HS-5 (cell line): ENCODE results near the gene FAM98B.

ENCODE experiments used
- DNase-seq: peaks from one replicate; pipeline ENCODE4 v3.0.0-alpha.2; 2012; ENCODE audit warnings: low read depth

FAM98B gene

DNA sequence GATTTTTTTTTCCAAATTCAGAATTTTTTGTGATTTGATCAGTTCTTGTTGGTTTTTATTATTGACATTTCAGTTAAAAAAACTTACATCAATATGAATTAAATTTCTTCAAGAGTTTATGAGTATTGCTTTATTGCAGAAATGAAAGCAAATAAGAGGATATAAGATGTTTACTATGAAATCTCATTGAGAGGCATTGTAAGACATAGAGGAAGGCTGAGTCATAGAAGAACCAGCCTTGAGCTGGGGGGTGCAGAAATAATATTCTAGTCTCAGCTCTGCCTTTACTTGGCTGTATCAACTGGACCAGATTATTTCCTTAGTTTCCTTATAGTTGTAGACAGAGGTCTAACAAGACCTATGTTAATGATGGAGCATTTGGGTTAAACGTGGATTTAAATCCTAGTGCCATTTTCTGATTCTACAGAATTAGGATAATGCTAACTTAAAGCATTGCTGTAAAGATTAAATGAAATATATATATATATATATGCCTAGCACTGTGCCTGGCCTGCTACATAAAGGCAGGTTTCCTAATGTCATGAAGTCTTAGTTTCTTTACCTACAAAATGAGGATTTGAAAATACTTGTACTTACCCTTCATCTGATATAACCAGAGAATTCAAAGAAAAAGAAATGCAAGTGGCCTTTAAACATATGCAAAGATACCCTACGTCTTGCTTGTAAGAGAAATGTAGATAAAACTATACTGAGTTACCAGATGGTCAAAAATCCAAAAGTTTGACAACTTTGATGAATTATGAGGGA, 7.3 kb downstream of the FAM98B start:
- no peak for DNase-seq

DNA sequence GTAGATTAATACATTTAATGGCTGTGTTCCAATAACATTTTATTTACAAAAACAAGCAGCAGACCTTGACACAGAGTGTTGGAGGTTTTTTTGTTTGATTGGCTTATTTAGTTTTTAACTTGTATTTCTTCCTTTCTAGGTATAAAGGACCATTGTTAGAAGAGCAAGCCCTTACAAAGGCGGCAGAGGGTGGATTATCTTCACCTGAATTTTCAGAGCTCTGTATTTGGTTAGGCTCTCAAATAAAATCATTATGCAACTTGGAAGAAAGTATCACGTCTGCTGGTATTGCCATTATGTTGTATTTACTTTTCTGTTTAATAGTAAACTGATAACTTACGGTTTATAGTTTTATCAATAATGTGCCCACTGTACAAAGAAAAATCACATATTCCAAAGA, 10.0 kb downstream of the FAM98B start:
- DNase-seq: no peak

DNA sequence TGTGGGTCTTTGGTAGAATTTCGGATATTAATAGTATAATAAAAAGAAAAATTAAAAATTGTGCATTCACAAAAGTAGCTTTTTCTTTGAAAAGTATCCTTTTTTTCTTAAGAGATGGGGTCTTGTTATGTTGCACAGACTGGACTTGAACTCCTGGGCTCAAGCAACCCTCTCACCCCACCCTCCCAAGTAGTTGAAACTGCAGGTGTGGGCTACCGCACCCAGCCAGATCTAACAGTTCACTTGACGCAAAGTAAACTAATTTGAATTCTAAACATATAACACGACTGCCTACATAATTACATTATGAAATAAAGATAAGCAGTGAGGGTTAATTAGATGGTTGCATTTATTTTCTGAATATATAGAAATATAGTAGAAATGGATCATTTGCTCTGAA, 10.7 kb downstream of the FAM98B start:
- DNase-seq: no peak

DNA sequence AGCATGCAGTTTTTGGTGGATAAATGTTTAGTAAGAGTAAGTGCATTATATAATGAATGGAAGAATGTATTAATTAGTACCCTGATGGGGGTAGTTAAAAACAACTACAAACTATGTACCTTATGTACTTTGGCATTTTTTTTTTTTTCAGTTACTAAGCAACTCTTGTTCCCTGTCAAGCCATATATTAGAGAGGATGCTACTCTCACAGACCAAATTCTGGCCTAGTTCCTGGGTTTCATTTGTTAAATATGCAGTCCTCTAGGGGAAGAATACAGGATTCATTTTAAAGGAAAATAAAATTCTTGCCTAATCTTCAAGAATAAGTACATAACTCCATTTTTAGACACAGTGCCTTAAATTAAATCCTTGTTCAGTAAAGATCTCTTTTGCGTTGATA, 16.9 kb downstream of the FAM98B start:
- DNase-seq: no peak

DNA sequence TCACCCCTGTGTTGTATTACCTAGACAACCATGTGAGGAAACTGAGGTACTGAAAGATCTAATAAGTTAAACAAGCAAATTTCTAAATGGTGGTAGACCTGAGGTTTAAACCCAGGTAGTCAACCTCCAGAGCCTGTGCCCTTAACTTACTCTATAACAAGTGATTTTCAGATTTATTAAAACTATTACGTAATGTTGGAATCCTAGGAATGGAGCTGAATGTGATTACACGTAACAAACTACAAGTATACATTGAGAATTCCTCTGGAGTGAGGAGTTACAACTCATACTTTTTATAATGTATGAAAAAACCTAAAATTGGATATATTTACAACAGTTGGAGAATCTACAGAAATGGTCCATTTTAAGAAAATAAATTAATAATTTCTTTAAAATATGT, 18.0 kb downstream of the FAM98B start:
- DNase-seq: no peak

DNA sequence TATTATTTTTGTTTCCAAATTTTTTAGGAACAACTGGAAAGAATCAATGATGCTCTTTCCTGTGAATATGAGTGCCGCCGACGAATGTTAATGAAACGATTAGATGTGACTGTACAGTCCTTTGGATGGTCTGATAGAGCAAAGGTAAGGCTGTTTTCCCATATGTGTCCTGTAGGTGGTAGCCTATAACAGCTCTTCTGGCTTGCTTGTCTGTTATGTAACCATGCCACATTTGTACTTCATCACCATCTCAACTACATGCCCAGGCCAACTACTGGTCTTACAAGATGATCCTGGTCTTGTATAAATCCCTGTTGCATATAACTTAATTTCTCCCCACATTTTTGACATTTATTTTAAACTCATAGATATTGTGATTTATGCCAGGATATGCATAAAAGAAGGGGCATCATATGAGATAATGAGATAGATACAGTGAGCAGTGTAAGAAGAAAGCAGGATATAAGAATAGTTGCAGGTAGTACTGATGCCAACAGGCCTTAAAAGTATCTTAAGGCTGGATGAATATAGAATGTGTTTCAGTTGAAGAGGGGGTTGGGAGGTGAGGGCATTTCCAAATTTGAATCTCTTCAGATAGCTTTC, 20.3 kb downstream of the FAM98B start:
- DNase-seq: no peak

DNA sequence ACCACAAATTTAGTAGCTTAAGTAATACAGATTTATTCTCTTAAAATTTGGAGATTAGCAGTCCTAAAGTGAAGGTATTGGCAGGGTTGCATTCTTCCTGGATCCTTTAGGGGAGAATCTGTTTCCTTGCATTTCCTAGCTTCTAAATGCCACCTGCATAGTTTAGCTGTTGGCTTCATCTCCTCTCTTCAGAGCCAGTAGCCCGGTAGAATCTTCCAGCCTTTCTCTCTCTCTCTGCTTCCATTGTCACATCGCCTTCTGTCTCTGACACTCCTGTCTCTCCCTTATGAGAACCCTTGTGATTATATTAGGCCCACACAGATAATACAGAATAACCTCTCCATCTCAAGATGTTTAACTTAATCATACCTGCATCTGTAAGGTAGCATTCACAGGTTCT, 21.4 kb downstream of the FAM98B start:
- DNase-seq: no peak

DNA sequence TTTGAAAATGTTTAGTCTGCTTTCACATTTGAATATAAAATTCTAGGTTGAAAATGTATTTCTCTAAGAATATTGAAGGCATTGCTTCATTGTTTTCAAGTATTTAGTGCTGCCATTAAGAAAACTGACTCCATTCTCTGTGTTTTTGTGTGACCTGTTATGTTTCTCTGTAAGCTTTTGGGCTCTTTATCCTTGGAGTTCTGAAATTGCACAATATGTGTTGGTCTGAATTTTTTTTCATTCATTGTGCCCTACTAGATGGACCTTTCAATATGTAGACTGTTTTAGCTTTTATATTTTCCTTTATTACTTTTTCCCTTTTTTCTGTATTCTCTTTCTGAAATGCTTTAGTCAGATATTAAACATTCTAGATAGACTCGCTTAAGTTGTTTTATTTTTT, 22.2 kb downstream of the FAM98B start:
- DNase-seq: no peak

DNA sequence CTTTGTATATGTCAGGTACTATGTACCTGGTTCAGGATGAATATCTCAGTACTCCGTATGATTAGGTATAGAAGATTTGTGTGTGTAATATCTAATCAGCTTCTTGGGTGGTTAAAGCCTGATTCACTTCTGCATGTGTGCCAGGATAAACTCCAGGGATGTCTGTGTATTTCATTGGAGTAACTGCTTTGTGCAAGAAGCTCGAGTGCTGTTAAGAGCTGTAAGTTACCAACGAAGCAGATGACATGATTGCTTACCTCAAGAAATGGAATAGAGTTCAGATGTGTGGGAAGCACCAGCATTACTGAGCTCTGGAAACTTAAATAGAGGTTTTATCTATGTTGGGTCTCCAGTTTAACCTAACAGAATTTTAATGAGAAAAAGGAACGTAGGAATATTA, 23.7 kb downstream of the FAM98B start:
- no peak for DNase-seq

DNA sequence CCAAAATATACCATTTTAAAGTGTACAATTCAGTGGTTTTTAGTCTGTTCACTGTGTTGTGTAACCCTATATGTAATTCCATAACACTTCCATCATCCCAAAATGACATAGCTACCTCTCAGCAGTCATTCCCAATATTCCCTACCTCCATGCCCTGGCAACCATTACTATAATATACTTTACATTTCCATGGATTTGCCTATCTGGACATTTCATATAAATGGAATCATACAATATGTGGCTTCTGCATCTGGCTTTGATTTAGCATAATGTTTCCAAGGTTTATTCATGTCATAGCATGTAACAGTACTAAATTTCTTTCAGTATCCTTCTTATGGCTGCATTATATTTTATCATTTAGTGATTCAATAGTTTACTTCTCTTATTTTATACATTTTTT, 25.3 kb downstream of the FAM98B start:
- no peak for DNase-seq

DNA sequence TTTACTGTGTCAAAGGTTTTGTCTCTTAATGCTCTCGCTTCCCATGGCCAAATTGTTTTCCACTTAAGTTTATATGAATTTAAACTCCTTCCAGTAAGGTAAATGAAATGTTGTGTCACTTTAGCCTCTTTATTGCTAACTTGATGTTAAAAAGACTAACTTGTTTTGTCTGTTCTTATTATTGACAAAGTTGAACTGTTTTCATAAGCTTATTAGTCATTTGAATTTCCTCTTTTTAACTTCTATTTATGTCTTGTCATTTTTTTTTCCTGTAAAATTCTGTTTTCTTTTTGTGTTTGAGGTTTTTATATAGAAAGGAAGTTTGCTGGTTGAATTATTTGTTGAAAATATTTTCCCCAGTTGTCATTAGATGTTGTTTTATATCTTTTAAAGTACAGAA, 25.8 kb downstream of the FAM98B start:
- DNase-seq: no peak

DNA sequence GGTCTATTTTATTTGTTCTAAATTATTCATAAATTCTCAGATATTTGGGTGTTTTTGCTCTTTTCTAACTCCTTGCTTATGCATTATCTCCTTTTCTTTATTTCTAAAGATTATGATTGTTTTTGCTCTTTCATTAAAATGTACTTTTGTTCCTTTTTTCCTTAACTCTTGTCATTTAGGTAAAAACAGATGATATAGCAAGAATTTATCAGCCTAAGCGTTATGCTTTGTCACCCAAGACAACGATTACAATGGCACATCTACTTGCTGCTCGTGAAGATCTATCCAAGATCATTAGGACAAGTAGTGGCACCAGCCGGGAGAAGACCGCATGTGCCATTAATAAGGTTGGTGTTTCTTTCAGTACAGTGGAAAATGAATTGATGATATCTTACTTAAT, 27.2 kb downstream of the FAM98B start:
- DNase-seq: no peak

DNA sequence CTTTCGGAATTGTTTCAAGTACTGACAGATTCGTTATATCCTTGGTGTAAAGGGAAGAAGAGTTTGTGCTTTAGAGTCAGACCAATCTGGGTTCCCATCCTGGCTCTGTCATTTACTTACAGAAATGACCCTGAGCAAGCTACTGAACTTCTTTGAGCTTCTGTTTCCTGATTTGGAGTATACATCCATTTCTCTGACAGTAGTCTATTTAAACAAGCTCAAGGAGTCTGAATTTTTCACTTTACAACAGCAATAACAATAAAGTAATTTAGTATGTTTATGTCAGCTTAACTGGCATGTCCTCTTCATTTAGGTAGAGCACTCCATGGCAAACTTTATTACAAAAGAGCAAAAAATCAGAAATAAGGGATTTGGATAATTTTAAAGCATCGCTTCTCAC, 27.8 kb downstream of the FAM98B start:
- no peak for DNase-seq

DNA sequence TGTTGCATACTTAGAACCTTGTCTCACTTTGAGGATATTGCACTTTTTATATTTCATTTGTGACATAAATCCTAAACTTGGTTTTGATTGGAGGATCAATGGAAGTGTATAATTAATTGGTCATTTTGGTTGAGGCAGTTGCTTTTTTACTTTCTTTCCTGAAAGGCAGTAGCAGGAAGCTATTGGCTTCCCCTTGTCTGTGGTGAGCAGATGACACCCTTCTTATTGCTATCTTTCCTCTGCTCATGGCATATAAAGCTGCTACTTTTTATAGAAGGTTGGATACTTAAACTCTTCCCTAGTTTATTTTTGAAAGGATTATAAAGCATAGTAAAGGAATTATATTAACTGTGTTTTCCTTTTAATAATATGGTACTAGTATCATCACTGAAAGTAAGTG, 28.6 kb downstream of the FAM98B start:
- DNase-seq: no peak

DNA sequence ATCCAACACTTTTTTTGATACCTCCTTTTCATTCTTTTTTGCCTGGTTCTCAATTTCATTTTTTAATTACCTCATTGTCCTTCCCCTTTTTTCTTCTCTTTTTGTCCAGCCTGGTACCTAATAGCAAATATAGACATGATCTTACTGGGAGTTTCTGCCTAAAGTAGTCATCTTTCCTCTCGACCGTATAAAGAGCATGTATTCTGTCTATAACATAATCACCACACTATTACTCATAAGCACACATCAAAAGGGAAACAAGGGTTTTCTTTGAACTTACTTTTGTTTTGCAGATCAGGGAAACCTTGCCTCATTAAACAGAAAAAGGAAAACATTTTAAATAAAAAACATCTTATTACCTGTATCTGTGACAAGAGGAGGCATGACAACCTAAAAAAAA, 33.0 kb downstream of the FAM98B start:
- DNase-seq: no peak

DNA sequence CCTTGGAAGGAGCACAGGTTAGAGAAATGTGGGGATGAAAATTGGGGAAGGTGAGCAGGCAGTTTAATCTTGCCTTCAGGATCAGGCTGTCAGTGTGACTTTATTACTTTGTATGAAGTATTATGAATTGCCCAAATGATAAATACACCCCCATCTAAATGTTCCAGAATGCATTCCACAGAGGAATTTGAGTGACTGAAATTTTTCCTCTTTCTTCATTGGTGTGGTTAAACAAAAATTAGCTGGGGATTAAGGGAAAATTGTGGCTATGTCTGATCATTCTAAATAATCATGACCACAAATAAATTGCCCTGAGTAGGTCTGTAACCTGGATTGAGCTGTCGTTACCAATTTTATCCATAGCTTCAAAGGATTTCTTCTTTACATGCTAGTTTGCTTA, 33.5 kb downstream of the FAM98B start:
- DNase-seq: no peak

DNA sequence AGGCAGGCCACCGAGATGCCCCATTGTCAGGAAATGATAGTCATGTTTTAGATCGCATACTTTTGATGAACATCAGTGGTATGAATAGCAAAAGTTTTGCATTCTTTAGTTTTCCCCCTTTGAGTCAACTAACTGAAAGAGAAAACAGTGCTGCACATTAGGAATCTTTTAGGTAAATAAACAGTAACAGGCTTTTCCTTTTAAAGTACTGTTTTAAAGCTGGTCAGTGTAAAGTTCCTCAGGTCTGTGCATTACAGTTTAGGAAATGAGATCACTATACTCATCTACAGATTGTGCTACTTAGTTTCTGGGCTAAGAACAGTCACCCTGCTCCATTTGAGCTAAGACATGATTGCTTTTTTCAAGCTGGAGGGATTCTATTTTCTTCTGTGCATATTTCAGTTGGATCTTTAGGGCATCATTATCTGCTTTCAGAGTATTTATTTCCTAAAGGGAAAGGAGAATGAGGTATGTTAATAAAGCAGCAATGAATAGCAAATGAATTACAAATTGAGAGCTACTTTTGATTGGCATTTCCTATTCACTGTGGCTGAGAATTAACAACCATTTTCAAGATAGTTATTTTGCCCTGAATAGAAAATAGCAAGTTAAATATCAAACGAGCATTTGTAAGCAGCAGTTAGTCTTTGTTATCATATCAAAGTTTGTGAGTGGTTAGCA, 36.5 kb downstream of the FAM98B start:
- DNase-seq: peak; percentile 11

DNA sequence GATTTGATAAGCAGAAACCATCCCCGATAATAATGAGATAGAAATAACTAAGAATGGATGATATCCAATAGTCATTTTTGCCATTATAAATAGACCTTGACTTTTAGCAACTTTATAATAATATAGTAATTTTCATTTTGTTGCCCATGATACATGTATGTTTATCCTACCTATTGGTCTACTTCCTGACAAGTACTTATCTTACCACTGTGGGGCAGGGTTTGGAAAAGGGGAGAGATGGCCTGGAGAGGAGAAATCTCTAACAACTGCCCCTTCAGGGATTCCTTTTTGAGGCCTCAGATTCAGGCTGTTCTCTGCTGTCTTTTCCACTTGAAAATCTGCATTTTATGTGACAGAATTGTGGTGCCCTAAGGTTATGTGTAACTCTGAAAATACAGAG, 42.2 kb downstream of the FAM98B start:
- no peak for DNase-seq

DNA sequence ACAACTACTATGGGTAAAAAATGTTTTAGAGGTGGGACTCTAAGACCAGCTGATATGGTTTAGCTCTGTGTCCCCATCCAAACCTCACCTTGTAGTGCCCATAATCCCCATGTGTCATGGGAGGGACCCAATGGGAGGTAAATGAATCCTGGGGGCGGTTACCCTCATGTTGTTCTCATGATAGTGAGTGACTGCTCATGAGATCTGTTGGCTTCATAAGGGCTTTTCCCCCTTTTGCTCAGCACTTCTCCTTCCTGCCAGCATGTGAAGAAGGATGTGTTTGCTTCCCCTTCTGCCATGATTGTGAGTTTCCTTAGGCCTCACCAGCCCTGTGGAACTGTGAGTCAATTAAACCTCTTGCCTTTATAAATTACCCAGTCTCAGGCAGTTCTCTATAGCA, 45.7 kb downstream of the FAM98B start:
- no peak for DNase-seq

DNA sequence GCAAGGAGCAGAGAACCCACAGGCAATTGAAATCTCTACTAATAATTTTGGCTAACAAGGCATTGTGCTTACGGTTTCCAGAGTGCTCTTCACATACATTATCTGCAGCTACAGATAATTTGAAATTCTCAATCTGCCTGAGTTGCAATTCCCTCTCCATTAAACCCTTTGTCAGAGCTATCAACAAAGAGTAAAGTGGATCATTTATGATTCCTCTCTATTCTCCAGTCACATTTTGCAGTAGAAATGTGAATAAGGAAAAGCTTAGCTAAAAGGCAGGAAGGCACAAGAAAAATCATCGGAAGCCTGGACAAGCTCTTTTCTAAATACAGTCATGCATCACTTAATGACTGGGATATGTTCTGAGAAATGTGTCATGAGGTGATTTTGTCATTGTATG, 49.6 kb downstream of the FAM98B start:
- no peak for DNase-seq

DNA sequence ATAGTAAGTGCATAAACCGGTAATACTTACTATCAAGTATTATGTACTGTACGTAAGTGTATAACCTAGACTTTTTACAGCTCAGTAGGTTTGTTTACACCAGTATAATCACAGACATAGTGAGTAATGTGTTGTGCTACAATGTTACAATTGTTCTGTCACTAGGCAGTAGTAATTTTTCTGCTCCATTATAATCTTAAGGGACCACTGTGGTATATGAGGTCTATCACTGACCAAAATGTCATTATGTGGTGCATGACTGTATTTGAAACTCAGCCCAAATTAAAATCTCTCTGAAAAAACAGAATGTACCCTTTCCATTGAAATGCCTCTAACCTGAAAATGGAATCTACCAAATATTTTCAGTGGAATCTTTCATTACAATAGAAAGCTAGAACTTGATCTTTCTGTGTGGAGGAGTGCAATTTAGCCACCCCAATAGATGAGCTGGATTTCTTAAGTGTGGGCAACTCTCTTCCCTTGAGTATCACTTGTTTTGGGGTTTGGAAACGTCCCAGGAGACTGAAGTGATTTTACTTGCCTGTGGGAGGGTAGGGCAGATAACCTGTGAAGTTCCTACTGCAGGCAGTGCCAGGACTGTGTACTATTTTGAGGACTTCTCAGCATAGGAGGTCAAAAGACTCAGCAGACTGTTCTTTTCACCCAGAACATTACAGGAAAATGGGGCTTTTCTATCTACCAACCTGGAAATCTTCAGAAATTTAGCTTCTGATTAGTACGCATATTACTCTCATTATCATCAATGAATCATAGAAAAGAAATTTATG, 50.9 kb downstream of the FAM98B start:
- DNase-seq: no peak

DNA sequence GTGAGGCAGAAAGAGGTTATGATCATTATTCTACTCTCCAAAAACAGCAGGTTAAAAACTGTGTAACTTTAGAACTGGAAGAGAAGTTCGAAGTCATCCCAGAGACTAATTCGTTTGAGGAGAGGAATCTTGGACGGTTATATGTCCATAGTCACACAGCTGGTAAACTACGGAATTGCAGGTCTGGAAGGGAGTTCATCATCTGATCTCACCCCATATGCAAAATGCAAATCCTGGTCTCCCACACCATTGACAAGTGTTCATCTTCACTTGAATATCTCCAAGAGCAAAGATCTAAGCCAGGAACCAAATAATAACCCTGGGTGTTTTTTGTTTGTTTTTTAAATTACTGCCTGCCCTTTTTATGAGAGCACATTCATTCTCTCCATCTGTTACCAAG, 53.1 kb downstream of the FAM98B start:
- no peak for DNase-seq

DNA sequence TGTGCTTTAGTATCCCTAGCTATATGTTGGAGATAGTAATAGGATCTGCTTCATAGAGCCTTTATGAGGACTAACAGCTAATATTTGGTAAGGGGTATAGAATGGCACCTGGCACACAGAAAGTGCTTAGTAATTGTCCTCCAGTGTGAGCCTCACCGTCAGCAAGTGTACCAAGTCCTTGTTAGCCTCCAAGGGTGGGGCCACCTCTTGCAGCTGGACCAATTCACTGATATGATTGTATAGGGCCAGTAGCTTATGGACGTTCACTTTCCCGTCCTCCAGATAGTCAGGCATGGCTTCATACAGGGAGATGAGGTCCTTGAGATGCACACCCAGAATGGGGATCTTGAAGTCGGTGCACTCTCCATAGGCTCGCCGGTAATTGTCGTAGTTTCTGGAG, 53.6 kb downstream of the FAM98B start:
- no peak for DNase-seq
